GM12878 (cell line): ENCODE results near the gene TCF7L2. TPM values are rescaled to one million over a fixed set of nuclear protein-coding genes. Genes with fewer than 3 reads are reported as not detected.

Source experiments
- ATAC-seq: fragments of 200-7000 bp; cut with Tn5 transposase; 3 replicates; pipeline ENCODE4 v1.9.1; 2020; ENCODE audit warnings: mild to moderate bottlenecking, moderate library complexity
- BruUV-seq: library from RNA; stranded (reverse); fragments of 400-500 nt; replicated peaks from 2 replicates; lab custom pipeline; 2021; lab: Mats Ljungman, UMichigan
- CTCF ChIA-PET: fragments of 300-600 bp; sonication (Branson Sonifier 250); formaldehyde crosslinking; extraction: SDS; loops from one replicate; lab custom pipeline; 2021; ENCODE audit warnings: inconsistent platforms; lab: Yijun Ruan, JAX
- POLR2A ChIA-PET: fragments of 350-600 bp; formaldehyde crosslinking; extraction: SDS; loops from one replicate; lab custom pipeline; 2021; ENCODE audit warnings: inconsistent platforms; lab: Charles Lee
- RAD21 ChIA-PET: fragments of 300-600 bp; sonication (Branson Sonifier 250); formaldehyde crosslinking; loops from one replicate; lab custom pipeline; 2023; ENCODE audit warnings: antibody characterized with exemption; ENCODE audit not compliant: unreplicated experiment; lab: Charles Lee
- SMC1A ChIA-PET: fragments of 300-600 bp; sonication (Branson Sonifier 250); formaldehyde crosslinking; loops from one replicate; lab custom pipeline; 2023; ENCODE audit not compliant: unreplicated experiment, uncharacterized antibody; lab: Charles Lee
- DNase-seq: peaks from one replicate; pipeline ENCODE4 v3.0.0-alpha.2; 2011; ENCODE audit warnings: low read depth, low spot score
- FAIRE-seq: peaks from 3 replicates; lab custom pipeline; 2011; peaks lifted over from hg19 to GRCh38; lab: Jason Lieb, UNC
- H2AFZ ChIP-seq: 2 replicates; pipeline ENCODE4 v1.6.0; 2011; ENCODE audit warnings: low read depth, low read length, control low read depth; ENCODE audit not compliant: control insufficient read depth
- H3K27ac ChIP-seq: 2 replicates; pipeline ENCODE4 v1.5.1; 2011; ENCODE audit warnings: control low read depth; ENCODE audit not compliant: control insufficient read depth, insufficient read depth
- H3K27me3 ChIP-seq, 2 experiments: replicated peaks in 1 of 2; 2 replicates each; pipeline versions ENCODE4 v1.6.0 to v1.6.1; 2011; ENCODE audit warnings: low read length in 1 of 2; ENCODE audit not compliant: control insufficient read depth in 2 of 2, insufficient read depth in 2 of 2
- H3K36me3 ChIP-seq, 2 experiments: 2 replicates each; pipeline ENCODE4 v1.5.1; 2011; ENCODE audit warnings: low read length in 1 of 2; ENCODE audit not compliant: control insufficient read depth in 2 of 2, insufficient read depth in 2 of 2
- H3K4me1 ChIP-seq: 2 replicates; pipeline ENCODE4 v1.6.1; 2011; ENCODE audit warnings: mild to moderate bottlenecking, low read length, moderate library complexity, mixed read lengths; ENCODE audit not compliant: control insufficient read depth, insufficient read depth
- H3K4me2 ChIP-seq: 2 replicates; pipeline ENCODE4 v1.6.0; 2011; ENCODE audit warnings: control low read depth; ENCODE audit not compliant: control insufficient read depth, insufficient read depth
- H3K4me3 ChIP-seq: fragments of 200-600 bp; sonication (generic); 2 replicates; pipeline ENCODE4 v1.5.1; 2016
- H3K79me2 ChIP-seq: 2 replicates; pipeline ENCODE4 v1.6.0; 2011; ENCODE audit warnings: low read length; ENCODE audit not compliant: control insufficient read depth, insufficient read depth
- H3K9ac ChIP-seq: 2 replicates; pipeline ENCODE4 v1.8.0; 2011; ENCODE audit warnings: low read length, control low read depth, mixed read lengths; ENCODE audit not compliant: control insufficient read depth, insufficient read depth
- H3K9me3 ChIP-seq: replicated peaks from 3 replicates; pipeline ENCODE4 v1.5.1; 2011; ENCODE audit warnings: mild to moderate bottlenecking, low read length; ENCODE audit not compliant: control insufficient read depth, insufficient read depth
- H4K20me1 ChIP-seq: 2 replicates; pipeline ENCODE4 v1.6.0; 2011; ENCODE audit not compliant: control insufficient read depth, insufficient read depth
- ETV6 ChIP-seq, 2 experiments: fragments of 450-650 bp in 1 of 2; IDR thresholded peaks in 1 of 2; conservative IDR thresholded peaks in 1 of 2; 2 replicates each; pipeline ENCODE4 v1.6.1; 2014; ENCODE audit warnings: antibody characterized with exemption in 1 of 2, borderline replicate concordance in 1 of 2, low read depth in 1 of 2, mild to moderate bottlenecking in 1 of 2, moderate library complexity in 1 of 2
- MEF2B ChIP-seq: fragments of 450-650 bp; IDR thresholded peaks from 2 replicates; pipeline ENCODE4 v1.6.1; 2018; ENCODE audit warnings: mild to moderate bottlenecking, moderate library complexity; ENCODE audit not compliant: partially characterized antibody, poor library complexity, severe bottlenecking
- MLLT1 ChIP-seq: fragments of 450-650 bp; IDR thresholded peaks from 2 replicates; pipeline ENCODE4 v1.6.1; 2016; ENCODE audit warnings: mild to moderate bottlenecking
- POLR2AphosphoS5 ChIP-seq: IDR thresholded peaks from 2 replicates; pipeline ENCODE4 v1.6.1; 2011; ENCODE audit warnings: mild to moderate bottlenecking, low read length, inconsistent platforms
- ZNF622 ChIP-seq: fragments of 450-650 bp; IDR thresholded peaks from 2 replicates; pipeline ENCODE4 v1.6.1; 2017; ENCODE audit warnings: mild to moderate bottlenecking, inconsistent platforms
- ZZZ3 ChIP-seq: IDR thresholded peaks from 2 replicates; pipeline ENCODE4 v1.6.1; 2011; ENCODE audit warnings: low read depth; ENCODE audit not compliant: control insufficient read depth, insufficient read length
- WGBS: methylation state at CpG from one replicate; pipeline ENCODE4 v1.1.6; 2016; ENCODE audit warnings: low lambda C conversion rate; ENCODE audit not compliant: insufficient replicate concordance, insufficient coverage; ENCODE audit errors: missing lambda C conversion rate; 5-methylcytosine and 5-hydroxymethylcytosine counted together
- in situ Hi-C: fragments of 300-500 bp; cut with MboI; formaldehyde crosslinking; loops from 9 replicates; pipeline ENCODE4 v1.14.3; 2018; ENCODE audit warnings: mixed read lengths
- intact Hi-C: fragments of 100-400 bp; cut with micrococcal nuclease; formaldehyde crosslinking; loops from one replicate; pipeline ENCODE4 v1.14.2; 2022; ENCODE audit not compliant: unreplicated experiment
- polyA plus RNA-seq, 11 experiments: library from polyadenylated mRNA; depleted of rRNA in 4 of 11; unstranded in 6 of 11; stranded (reverse) in 5 of 11; fragments of >200 nt; fragmentation: Nextera tagmentation in 4 of 11; fragmentation: Illumina TruSeq in 1 of 11; extraction: Ambion mirVana in 4 of 11; extraction: Trizol in 1 of 11; gene quantifications; 1 replicate in 1 of 11; 2 replicates in 10 of 11; pipeline versions ENCODE4 v1.2.1 to v1.2.3, GENCODE V29; 2011 to 2016; ENCODE audit warnings: inconsistent platforms in 2 of 11, missing spikeins in 2 of 11, low read depth in 1 of 11
- total RNA-seq, 4 experiments: library from RNA; depleted of rRNA in 3 of 4; stranded (reverse); fragments of >200 nt in 3 of 4; fragmentation: Illumina TruSeq in 1 of 4; extraction: Trizol in 1 of 4; gene quantifications; 2 replicates each; pipeline versions ENCODE4 v1.2.1 to v1.2.3, GENCODE V29; 2013 to 2021
- TF ChIP-seq, protein P1 (sequence below): fragments of 450-650 bp; IDR thresholded peaks from 2 replicates; pipeline ENCODE4 v1.6.1; 2016; ENCODE audit warnings: mild to moderate bottlenecking, moderate library complexity, borderline replicate concordance
- TF ChIP-seq, protein P2 (sequence below): IDR thresholded peaks from 2 replicates; pipeline ENCODE4 v1.6.1; 2012; ENCODE audit warnings: low read length, inconsistent platforms

Gene TCF7L2
- total and polyA plus RNA-seq, 10 of the 15 experiments (the other 5 are each of a cell fraction or from before 2014, with no cell fraction given): 0.02 to 1.1 (median 0.35) TPM; not detected in 4

DNA sequence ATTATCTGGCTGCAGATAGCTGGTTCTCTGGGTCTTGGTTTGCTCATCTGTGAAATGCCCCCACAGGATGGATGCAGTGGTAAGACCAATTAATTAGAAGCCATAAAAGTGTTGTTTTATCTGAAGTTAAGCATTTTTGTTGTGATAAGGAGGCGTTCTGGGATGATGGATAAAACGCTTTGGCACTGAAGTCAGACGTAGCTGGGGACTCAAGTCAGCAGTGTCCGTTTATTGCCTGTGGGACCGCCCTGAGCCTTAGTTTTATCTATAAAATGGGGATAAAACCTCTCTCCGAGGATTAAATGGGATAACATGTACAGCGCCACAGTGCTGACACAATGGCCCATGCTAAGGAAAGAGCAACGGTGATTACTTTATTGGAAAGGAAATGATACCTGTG, 34.7 kb downstream of the TCF7L2 start:
- Histone ChIP-seq H3K4me2 (no peak overlapping the region), H2AFZ (no peak overlapping the region), H4K20me1 (no peaks in the 10 kb centered on the region), H3K36me3 (no peaks in the 10 kb centered on the region), H3K9me3 (peaks cover 7% of the 10 kb centered on the region), H3K27ac (no peak overlapping the region), H3K27me3 (no peaks in the 10 kb centered on the region), H3K79me2 (no peaks in the 10 kb centered on the region), H3K4me3 (no peak overlapping the region), H3K4me1 (no peaks in the 10 kb centered on the region; the same call in none of the 2 replicates), H3K9ac (no peak overlapping the region)
- ChIA-PET RAD21 (no interaction called here), CTCF (no interaction called here), POLR2A (no interaction called here), SMC1A (no interaction called here)
- 63% methylated on average over 8 of the region's 8 CpGs for WGBS
- in situ Hi-C loops (no loop called here), intact Hi-C loops (no loop called here)
- TF ChIP-seq ETV6 (conservative IDR thresholded peaks at IDR 0.05 in 1 of 2, IDR thresholded peaks at IDR 0.05 in 1 of 2; ENCODE audit: borderline replicate concordance in 1 of 2, low read depth in 1 of 2): no peak
- TF ChIP-seq ZNF622: no peak
- no peak for TF ChIP-seq MEF2B
- TF ChIP-seq, protein P1, sequence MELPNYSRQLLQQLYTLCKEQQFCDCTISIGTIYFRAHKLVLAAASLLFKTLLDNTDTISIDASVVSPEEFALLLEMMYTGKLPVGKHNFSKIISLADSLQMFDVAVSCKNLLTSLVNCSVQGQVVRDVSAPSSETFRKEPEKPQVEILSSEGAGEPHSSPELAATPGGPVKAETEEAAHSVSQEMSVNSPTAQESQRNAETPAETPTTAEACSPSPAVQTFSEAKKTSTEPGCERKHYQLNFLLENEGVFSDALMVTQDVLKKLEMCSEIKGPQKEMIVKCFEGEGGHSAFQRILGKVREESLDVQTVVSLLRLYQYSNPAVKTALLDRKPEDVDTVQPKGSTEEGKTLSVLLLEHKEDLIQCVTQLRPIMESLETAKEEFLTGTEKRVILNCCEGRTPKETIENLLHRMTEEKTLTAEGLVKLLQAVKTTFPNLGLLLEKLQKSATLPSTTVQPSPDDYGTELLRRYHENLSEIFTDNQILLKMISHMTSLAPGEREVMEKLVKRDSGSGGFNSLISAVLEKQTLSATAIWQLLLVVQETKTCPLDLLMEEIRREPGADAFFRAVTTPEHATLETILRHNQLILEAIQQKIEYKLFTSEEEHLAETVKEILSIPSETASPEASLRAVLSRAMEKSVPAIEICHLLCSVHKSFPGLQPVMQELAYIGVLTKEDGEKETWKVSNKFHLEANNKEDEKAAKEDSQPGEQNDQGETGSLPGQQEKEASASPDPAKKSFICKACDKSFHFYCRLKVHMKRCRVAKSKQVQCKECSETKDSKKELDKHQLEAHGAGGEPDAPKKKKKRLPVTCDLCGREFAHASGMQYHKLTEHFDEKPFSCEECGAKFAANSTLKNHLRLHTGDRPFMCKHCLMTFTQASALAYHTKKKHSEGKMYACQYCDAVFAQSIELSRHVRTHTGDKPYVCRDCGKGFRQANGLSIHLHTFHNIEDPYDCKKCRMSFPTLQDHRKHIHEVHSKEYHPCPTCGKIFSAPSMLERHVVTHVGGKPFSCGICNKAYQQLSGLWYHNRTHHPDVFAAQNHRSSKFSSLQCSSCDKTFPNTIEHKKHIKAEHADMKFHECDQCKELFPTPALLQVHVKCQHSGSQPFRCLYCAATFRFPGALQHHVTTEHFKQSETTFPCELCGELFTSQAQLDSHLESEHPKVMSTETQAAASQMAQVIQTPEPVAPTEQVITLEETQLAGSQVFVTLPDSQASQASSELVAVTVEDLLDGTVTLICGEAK: no peak
- TF ChIP-seq, protein P2, sequence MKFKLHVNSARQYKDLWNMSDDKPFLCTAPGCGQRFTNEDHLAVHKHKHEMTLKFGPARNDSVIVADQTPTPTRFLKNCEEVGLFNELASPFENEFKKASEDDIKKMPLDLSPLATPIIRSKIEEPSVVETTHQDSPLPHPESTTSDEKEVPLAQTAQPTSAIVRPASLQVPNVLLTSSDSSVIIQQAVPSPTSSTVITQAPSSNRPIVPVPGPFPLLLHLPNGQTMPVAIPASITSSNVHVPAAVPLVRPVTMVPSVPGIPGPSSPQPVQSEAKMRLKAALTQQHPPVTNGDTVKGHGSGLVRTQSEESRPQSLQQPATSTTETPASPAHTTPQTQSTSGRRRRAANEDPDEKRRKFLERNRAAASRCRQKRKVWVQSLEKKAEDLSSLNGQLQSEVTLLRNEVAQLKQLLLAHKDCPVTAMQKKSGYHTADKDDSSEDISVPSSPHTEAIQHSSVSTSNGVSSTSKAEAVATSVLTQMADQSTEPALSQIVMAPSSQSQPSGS: no peak
- TF ChIP-seq MLLT1: no peak
- no peak for TF ChIP-seq ZZZ3
- TF ChIP-seq POLR2AphosphoS5: no peak
- no TSS peak for BruUV-seq
- no peak for FAIRE-seq
- no peak for DNase-seq
- no peak for ATAC-seq
